Activated naive CD8-positive, alpha-beta T cell treated with anti-CD3 and anti-CD28 coated beads, Interleukin-2, amount 50 U/mL, for 16 hours (primary cell): ENCODE results near the gene SPACA4.
"Not testable (repeated sequence)": the region's sequence is repeated elsewhere in the genome, so short reads cannot be mapped to it uniquely, and the experiment has no call there.

Source experiments
- DNase-seq: peaks from one replicate; pipeline ENCODE4 v3.0.0-alpha.2; 2020; ENCODE audit warnings: low read depth, low spot score

Gene SPACA4

DNA sequence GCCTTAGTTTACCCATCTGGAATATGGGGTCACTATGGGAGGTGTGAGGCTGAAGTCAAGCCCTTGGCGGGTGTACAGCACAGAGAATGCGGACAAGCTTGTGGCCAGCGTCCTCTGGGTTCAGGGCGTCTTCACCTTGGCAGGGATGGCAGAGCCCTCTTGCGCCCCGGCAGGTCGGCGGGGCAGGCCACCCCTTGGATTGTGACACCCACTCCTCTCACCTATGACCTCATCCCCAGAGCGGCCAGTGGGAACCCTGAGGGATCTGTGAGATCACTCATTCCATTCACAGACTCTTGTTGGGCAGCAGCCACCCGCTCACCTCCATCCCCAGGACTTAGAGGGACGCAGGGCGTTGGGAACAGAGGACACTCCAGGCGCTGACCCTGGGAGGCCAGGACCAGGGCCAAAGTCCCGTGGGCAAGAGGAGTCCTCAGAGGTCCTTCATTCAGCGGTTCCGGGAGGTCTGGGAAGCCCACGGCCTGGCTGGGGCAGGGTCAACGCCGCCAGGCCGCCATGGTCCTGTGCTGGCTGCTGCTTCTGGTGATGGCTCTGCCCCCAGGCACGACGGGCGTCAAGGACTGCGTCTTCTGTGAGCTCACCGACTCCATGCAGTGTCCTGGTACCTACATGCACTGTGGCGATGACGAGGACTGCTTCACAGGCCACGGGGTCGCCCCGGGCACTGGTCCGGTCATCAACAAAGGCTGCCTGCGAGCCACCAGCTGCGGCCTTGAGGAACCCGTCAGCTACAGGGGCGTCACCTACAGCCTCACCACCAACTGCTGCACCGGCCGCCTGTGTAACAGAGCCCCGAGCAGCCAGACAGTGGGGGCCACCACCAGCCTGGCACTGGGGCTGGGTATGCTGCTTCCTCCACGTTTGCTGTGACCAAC, at the start of gene SPACA4:
SPACA4 (plus strand) TSS at position 280 of the 896 bp plus-strand sequence; CDS start at position 517, 237 bp downstream.
- no peak for DNase-seq

DNA sequence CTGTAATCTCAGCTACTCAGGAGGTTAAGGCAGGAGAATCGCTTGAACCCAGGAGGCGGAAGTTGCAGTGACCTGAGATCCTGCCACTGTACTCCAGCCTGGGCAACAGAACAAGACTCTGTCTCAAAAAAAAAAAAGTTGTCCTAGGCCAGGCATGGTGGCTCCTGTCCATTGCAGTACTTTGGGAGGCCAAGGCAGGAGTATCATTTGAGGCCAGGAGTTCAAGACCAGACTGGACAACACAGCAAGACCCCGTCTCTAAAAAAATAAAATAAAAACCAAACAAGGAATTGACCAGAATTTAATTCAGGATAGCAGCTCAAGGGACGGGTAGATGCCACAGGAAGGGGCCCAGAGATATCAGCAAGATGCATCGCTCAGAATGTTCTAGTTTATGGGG, 49.7 kb upstream of the SPACA4 start:
- no peak for DNase-seq

GRCh38 chr19:48558018-48558684, 48.4 kb upstream of the SPACA4 start:
- DNase-seq: no peak

- no peak for DNase-seq
These were observed 46.4 kb upstream of the SPACA4 start for GRCh38 chr19:48560095-48560530.

DNA sequence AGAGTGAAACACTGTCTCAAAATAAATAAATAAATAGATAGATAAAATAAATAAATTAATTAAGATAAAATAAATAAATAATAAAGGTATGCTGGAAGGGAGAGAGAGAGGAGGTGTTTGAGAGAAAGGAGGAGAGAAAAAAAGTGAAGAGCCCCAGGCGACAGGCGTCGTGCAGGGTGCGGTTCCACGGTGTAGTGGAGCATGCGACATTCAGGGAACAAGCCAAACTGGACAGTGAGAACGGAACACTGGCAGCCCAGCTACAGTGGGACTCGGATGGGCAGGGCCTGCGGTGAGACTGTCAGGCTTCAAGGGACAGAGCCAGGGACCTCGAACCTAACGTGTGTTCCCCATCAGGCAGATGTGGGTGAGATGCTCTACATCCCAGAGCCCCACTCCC, 45.1 kb upstream of the SPACA4 start:
- DNase-seq: no peak

GRCh38 chr19:48565090-48565489, 41.5 kb upstream of the SPACA4 start:
- no peak for DNase-seq

DNA sequence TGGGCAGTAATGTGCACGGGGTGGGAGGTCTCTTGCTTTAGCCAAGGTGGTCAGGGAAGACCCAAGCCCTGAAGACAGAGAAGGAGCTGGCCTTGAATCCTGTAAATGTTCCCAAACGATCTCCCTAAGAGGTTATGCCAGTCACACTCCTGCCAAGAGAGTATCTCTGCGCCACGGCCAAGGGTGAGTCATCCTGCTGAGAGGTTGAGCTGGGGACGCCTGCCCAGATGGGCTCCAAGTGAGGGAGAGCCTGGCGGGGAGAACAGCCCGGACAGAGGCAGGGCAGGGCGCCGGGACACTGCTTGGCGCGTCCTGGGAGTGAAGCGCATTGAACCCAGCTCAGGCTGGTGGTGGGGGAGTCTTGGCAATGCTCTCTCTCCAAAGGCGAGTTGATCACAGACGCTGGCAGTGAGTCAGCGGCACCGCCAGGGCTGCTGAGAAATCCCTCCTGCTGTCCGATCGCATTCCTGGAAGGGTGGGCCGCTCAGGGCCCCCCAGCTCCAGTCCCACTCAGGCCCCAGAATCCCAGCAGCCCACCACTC, 38.1 kb upstream of the SPACA4 start:
- DNase-seq: no peak

GRCh38 chr19:48569814-48570213, 36.7 kb upstream of the SPACA4 start:
- no peak for DNase-seq

DNA sequence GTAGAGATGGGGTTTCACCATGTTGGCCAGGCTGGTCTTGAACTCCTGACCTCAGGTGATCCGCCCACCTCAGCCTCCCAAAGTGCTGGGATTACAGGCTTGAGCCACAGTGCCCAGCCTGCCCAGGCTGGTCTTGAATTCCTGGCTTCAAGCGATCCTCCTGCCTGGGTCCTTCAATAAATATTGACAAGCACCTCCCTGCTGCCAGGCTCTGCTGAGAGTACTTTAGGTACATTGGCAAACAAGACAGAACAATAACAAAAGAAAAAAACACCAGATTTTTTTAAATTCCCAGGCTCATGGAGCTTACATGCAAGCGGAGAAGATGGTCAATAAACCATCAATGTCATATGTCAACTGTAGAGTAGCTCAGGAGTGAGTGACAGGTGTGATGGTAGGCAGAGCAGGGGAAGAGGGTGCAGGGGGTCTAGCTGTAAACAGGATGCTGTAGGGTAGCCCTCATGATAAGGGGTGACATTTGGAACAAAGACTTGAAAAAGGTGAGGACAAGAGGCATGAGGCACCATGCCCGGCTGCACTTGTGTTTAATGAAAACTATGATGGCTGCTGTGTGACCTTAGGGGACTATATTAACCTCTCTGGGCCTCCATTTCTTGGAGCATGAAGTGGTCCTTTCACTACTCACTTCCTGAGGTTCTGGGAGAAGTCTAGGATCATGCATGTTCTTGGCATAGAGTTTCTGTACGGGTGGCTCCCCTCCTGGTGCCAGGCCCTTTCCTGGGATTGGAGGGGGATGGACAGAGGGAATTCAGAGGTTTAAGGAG, 35.0 kb upstream of the SPACA4 start:
- DNase-seq: no peak

DNA sequence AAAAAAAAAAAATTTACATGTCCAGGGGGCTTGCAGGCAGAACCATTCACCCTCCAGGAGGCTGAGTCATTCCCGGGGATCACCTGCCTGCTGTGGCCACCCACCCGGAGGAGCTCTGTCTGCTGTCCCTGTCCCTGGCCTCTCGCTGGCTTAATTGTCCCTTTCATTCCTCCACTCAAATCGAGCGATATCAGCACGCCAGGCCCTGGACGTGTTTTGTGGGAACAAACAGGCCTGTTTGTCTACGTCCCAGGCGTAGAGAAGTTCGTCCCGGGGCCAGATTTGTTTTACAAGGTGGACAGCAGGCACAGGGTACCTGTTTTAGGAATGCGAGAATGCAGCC, 33.4 kb upstream of the SPACA4 start:
- no peak for DNase-seq

- no peak for DNase-seq
These were observed 30.5 kb upstream of the SPACA4 start for GRCh38 chr19:48575931-48576622.

GRCh38 chr19:48577908-48578307, 28.6 kb upstream of the SPACA4 start:
- DNase-seq: not testable (repeated sequence)

DNA sequence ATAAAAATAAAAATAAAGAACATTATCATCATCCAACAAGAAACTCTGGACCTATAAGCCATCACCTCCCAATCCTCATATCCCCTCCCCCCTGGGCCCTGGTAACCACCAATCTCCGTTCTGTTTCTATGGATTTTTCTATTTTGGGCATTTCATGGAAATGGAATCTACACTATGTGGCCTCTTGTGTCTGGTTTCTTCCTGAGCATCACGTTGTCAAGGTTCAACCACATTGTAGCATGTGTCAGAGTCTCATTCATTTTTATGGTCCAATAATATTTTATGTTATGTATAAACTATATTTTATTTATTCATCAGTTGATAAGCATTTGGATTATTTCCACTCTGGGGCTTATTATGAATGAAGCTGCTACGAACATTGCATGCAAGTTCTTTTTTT, 27.7 kb upstream of the SPACA4 start:
- no peak for DNase-seq

GRCh38 chr19:48582168-48582567, 24.4 kb upstream of the SPACA4 start:
- no peak for DNase-seq

GRCh38 chr19:48587387-48587786, 19.2 kb upstream of the SPACA4 start:
- no peak for DNase-seq

- peak; percentile 69 for DNase-seq
These were observed 17.7 kb upstream of the SPACA4 start for GRCh38 chr19:48588670-48589401.

DNA sequence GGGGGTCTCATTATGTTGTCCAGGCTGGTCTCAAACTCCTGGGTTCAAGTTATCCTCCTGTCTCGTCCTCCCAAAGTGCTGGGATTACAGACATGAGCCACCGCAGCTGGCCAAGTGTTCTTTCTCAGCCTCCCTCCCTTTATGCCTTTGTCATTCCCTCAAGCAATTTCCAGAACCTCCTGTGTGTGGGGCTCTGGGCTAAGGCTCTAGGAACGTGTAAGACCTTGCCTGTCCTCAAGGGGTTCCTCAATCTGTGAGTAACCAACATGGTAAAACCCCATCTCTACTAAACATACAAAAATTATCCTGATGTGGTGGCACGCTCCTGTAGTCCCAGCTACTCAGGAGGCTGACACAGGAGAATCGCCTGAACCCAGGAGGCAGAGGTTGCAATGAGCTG, 15.5 kb upstream of the SPACA4 start:
- no peak for DNase-seq

GRCh38 chr19:48595171-48595570, 11.4 kb upstream of the SPACA4 start:
- no peak for DNase-seq

- no peak for DNase-seq
These were observed 10.7 kb upstream of the SPACA4 start for GRCh38 chr19:48595833-48596232.

DNA sequence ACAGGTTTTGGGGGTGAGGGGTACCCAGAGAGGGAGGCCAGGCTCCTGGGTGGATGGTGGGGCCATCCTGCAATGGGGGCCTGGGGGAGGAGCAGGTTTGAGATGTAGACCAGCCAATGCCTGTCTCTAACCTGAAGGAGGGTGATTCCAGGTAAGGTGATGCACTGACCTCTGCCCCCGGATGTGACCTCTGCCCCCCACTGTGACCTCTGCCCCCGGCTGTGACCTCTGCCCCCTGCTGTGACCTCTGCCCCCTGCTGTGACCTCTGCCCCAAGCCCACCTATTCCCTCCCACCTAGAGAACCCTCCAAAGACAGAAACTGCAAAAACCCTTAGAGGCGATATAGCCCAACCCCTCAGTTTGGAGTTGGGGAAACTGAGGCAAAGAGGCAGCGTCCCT, 10.3 kb upstream of the SPACA4 start:
- no peak for DNase-seq
